ENCODE measurements around the gene SMIM41.

Gene SMIM41

GRCh38 chr12:52121824-52122539 lies 42.5 kb downstream of the SMIM41 start:
- DNase-seq, result peak; percentile 22
- H3K36me3 ChIP-seq (replicated peaks), result no peaks in the 10 kb centered on the region
- in situ Hi-C loops (cut with HindIII; ENCODE audit: low pct_ligation_motif_present, low sequenced_read_pairs), result no loop called here
- H3K27me3 ChIP-seq (replicated peaks), result no peaks in the 10 kb centered on the region
- peak; percentile 86 for TF ChIP-seq CTCF (IDR thresholded peaks at IDR 0.05; ENCODE audit: low read depth, low read length, missing control alignments)
- H3K4me3 ChIP-seq (ENCODE audit: low read depth, low read length), result no peak overlapping the region
- H3K27ac ChIP-seq, result no peak overlapping the region

DNA sequence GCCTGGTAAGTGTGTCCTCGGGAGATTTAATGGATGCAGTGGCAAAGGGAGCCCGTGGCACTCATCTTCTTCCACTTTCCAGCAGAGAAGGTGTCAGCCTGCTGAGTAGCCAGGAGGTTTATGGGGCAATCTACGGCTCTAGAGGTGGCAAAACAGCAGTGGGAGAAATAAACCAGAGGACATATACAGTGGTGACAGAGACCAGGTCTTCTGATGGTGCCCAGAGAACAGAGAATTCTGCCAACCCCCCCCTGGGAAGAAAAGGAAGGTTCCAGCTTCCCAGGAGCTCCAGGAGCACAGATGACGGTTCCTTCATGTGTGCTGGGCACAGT lies 43.0 kb downstream of the SMIM41 start:
- DNase-seq, result no peak
- in situ Hi-C loops (cut with HindIII; ENCODE audit: low pct_ligation_motif_present, low sequenced_read_pairs), result no loop called here
- no peak overlapping the region for H3K4me3 ChIP-seq (ENCODE audit: low read depth, low read length)
- no peaks in the 10 kb centered on the region for H3K36me3 ChIP-seq (replicated peaks)
- no peaks in the 10 kb centered on the region for H3K27me3 ChIP-seq (replicated peaks)
- H3K27ac ChIP-seq, result no peak overlapping the region
- no peak for TF ChIP-seq CTCF (IDR thresholded peaks at IDR 0.05; ENCODE audit: low read depth, low read length, missing control alignments)

GRCh38 chr12:52122904-52123303 lies 43.4 kb downstream of the SMIM41 start:
- no peak for TF ChIP-seq CTCF (IDR thresholded peaks at IDR 0.05; ENCODE audit: low read depth, low read length, missing control alignments)
- DNase-seq, result no peak
- Histone ChIP-seq H3K4me3 (ENCODE audit: low read depth, low read length) (no peak overlapping the region), H3K36me3 (replicated peaks) (no peaks in the 10 kb centered on the region), H3K27ac (no peak overlapping the region), H3K27me3 (replicated peaks) (no peaks in the 10 kb centered on the region)
- in situ Hi-C loops (cut with HindIII; ENCODE audit: low pct_ligation_motif_present, low sequenced_read_pairs), result no loop called here

- TF ChIP-seq CTCF (IDR thresholded peaks at IDR 0.05; ENCODE audit: low read depth, low read length, missing control alignments), result no peak
- in situ Hi-C loops (cut with HindIII; ENCODE audit: low pct_ligation_motif_present, low sequenced_read_pairs), result no loop called here
- DNase-seq, result no peak
- H3K27ac ChIP-seq, result no peak overlapping the region
- H3K27me3 ChIP-seq (replicated peaks), result no peaks in the 10 kb centered on the region
- H3K4me3 ChIP-seq (ENCODE audit: low read depth, low read length), result no peak overlapping the region
- no peaks in the 10 kb centered on the region for H3K36me3 ChIP-seq (replicated peaks)
These were observed 44.1 kb downstream of the SMIM41 start for GRCh38 chr12:52123487-52124186.

DNA sequence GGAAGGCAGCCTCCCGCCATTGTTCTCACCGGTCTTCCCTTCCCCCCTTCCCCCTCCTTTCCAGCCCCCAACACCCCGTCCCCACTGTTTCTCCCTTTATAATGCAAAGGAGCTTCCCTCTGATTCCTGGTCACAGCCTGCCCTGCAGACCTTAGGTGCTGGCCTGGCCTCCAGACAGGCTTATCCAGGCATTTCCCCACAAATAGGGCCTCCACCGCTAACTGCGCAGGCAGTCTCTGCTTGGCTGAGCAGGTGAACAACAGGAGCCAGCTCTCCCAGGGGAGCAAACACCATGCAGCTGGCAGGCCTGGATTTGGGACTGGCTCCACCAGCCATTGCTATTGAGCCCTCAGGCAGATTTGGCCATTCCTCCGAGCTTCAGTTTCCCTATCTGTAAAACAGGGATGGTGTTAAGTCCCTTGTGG lies 46.0 kb downstream of the SMIM41 start:
- Histone ChIP-seq H3K27me3 (replicated peaks) (no peaks in the 10 kb centered on the region), H3K4me3 (ENCODE audit: low read depth, low read length) (no peak overlapping the region), H3K27ac (no peak overlapping the region), H3K36me3 (replicated peaks) (no peaks in the 10 kb centered on the region)
- TF ChIP-seq CTCF (IDR thresholded peaks at IDR 0.05; ENCODE audit: low read depth, low read length, missing control alignments), result no peak
- in situ Hi-C loops (cut with HindIII; ENCODE audit: low pct_ligation_motif_present, low sequenced_read_pairs), result no loop called here
- no peak for DNase-seq

Measured in brain microvascular endothelial cell (primary cell).